HG03108 (cell line): ENCODE results near the gene RETN.

ENCODE experiments used
- ATAC-seq: cut with Tn5 transposase; IDR thresholded peaks from one replicate; pipeline ENCODE4 v1.9.1; 2021; ENCODE audit warnings: moderate library complexity; ENCODE audit not compliant: unreplicated experiment

Gene RETN

GRCh38 chr19:7668842-7669241, at the start of gene RETN:
TSS of gene RETN (plus strand) at chr19:7669049. CDS start at chr19:7669327, 278 bp downstream.
- no peak for ATAC-seq

GRCh38 chr19:7619671-7620441, 49.0 kb upstream of the RETN start:
- ATAC-seq = no peak

- ATAC-seq = no peak
These were observed 48.1 kb upstream of the RETN start for GRCh38 chr19:7620442-7621412.

GRCh38 chr19:7622933-7623685, 45.7 kb upstream of the RETN start:
- ATAC-seq = no peak

- ATAC-seq = no peak
These were observed 44.9 kb upstream of the RETN start for GRCh38 chr19:7623725-7624603.

- no peak for ATAC-seq
These were observed 44.0 kb upstream of the RETN start for GRCh38 chr19:7624810-7625209.

GRCh38 chr19:7625763-7626372, 43.0 kb upstream of the RETN start:
- ATAC-seq = no peak

GRCh38 chr19:7627166-7627565, 41.7 kb upstream of the RETN start:
- ATAC-seq = no peak

- ATAC-seq = no peak
These were observed 40.1 kb upstream of the RETN start for GRCh38 chr19:7628589-7629311.

GRCh38 chr19:7629347-7630054, 39.3 kb upstream of the RETN start, which contains the start of the genes PET100 and XAB2:
TSS of gene PET100 (plus strand) at chr19:7629793. CDS start at chr19:7629834, 41 bp downstream.
TSS of gene XAB2 (minus strand) at chr19:7629545. CDS start at chr19:7629527, 18 bp downstream.
- peak; percentile 81 for ATAC-seq

- ATAC-seq = no peak
These were observed 37.3 kb upstream of the RETN start for GRCh38 chr19:7631577-7631976.

GRCh38 chr19:7632340-7633203, 36.3 kb upstream of the RETN start:
- ATAC-seq = no peak

- ATAC-seq = no peak
These were observed 35.2 kb upstream of the RETN start, which contains the start of gene PCP2 for GRCh38 chr19:7633698-7634097. TSS of gene PCP2 (minus strand) at chr19:7633719. CDS start at chr19:7633457, 262 bp downstream.

- no peak for ATAC-seq
These were observed 33.2 kb upstream of the RETN start for GRCh38 chr19:7635670-7636069.

GRCh38 chr19:7636317-7636690, 32.5 kb upstream of the RETN start:
- ATAC-seq = no peak

- peak; percentile 60 for ATAC-seq
These were observed 32.0 kb upstream of the RETN start, which contains the start of gene STXBP2 for GRCh38 chr19:7636691-7637373. TSS of gene STXBP2 (plus strand) at chr19:7637110. CDS start at chr19:7637150, 40 bp downstream.
